Adipocyte (in vitro differentiated cells): ENCODE results near the gene C20orf204.

Experiments
- DNase-seq: peaks from one replicate; pipeline ENCODE4 v3.0.0-alpha.2; 2015; ENCODE audit warnings: low read depth
- H3K27me3 ChIP-seq: replicated peaks from 2 replicates; pipeline ENCODE4 v1.7.0; 2013; ENCODE audit warnings: mild to moderate bottlenecking, low read length, moderate library complexity; ENCODE audit not compliant: control insufficient read depth, insufficient read depth
- H3K36me3 ChIP-seq: 2 replicates; pipeline ENCODE4 v1.7.0; 2013; ENCODE audit warnings: low read length, mild to moderate bottlenecking, moderate library complexity; ENCODE audit not compliant: control insufficient read depth, insufficient read depth, severe bottlenecking
- H3K4me1 ChIP-seq: 2 replicates; pipeline ENCODE4 v1.7.0; 2013; ENCODE audit warnings: mild to moderate bottlenecking, low read length, moderate library complexity; ENCODE audit not compliant: control insufficient read depth, insufficient read depth
- H3K4me3 ChIP-seq: 2 replicates; pipeline ENCODE4 v1.7.0; 2013; ENCODE audit warnings: mild to moderate bottlenecking, low read length, moderate library complexity
- H3K9ac ChIP-seq: 2 replicates; pipeline ENCODE4 v1.7.0; 2013; ENCODE audit warnings: mild to moderate bottlenecking, low read length, moderate library complexity
- H3K9me3 ChIP-seq: 2 replicates; pipeline ENCODE4 v1.7.0; 2013; ENCODE audit warnings: mild to moderate bottlenecking, low read length, moderate library complexity; ENCODE audit not compliant: control insufficient read depth

C20orf204 gene

GRCh38 chr20:64030371-64031134 is 5.4 kb upstream of the C20orf204 start:
- H3K9ac ChIP-seq = no peak overlapping the region
- H3K27me3 ChIP-seq = no peaks in the 10 kb centered on the region
- peaks cover 5% of the 10 kb centered on the region for H3K4me1 ChIP-seq
- DNase-seq = no peak
- H3K36me3 ChIP-seq = peaks cover 80% of the 10 kb centered on the region
- no peaks in the 10 kb centered on the region for H3K9me3 ChIP-seq
- H3K4me3 ChIP-seq = no peak overlapping the region

GRCh38 chr20:64031822-64032314 is 4.1 kb upstream of the C20orf204 start:
- no peak for DNase-seq
- H3K27me3 ChIP-seq = no peaks in the 10 kb centered on the region
- no peak overlapping the region for H3K4me3 ChIP-seq
- H3K9ac ChIP-seq = no peak overlapping the region
- H3K36me3 ChIP-seq = peaks cover 67% of the 10 kb centered on the region
- no peaks in the 10 kb centered on the region for H3K9me3 ChIP-seq
- H3K4me1 ChIP-seq = peaks cover 10% of the 10 kb centered on the region

- peaks cover 56% of the 10 kb centered on the region for H3K36me3 ChIP-seq
- H3K27me3 ChIP-seq = no peaks in the 10 kb centered on the region
- no peak overlapping the region for H3K4me3 ChIP-seq
- H3K9ac ChIP-seq = no peak overlapping the region
- no peak for DNase-seq
- no peaks in the 10 kb centered on the region for H3K9me3 ChIP-seq
- H3K4me1 ChIP-seq = peaks cover 10% of the 10 kb centered on the region
Observed at GRCh38 chr20:64032706-64033624, 3.0 kb upstream of the C20orf204 start.

- H3K27me3 ChIP-seq = no peaks in the 10 kb centered on the region
- H3K4me3 ChIP-seq = no peak overlapping the region
- no peak overlapping the region for H3K9ac ChIP-seq
- no peaks in the 10 kb centered on the region for H3K9me3 ChIP-seq
- H3K36me3 ChIP-seq = peaks cover 45% of the 10 kb centered on the region
- no peak for DNase-seq
- peaks cover 10% of the 10 kb centered on the region for H3K4me1 ChIP-seq
Observed at GRCh38 chr20:64033981-64034493, 1.9 kb upstream of the C20orf204 start.

- no peak for DNase-seq
- H3K9ac ChIP-seq = no peak overlapping the region
- peaks cover 32% of the 10 kb centered on the region for H3K36me3 ChIP-seq
- H3K4me3 ChIP-seq = no peak overlapping the region
- peaks cover 13% of the 10 kb centered on the region for H3K4me1 ChIP-seq
- H3K27me3 ChIP-seq = peaks cover 11% of the 10 kb centered on the region
- no peaks in the 10 kb centered on the region for H3K9me3 ChIP-seq
Observed at GRCh38 chr20:64035066-64035932, 683 bp upstream of the C20orf204 start.

GRCh38 chr20:64036346-64037198 is 590 bp downstream of the C20orf204 start:
- peaks cover 20% of the 10 kb centered on the region for H3K27me3 ChIP-seq
- no peak overlapping the region for H3K9ac ChIP-seq
- H3K4me1 ChIP-seq = peaks cover 13% of the 10 kb centered on the region
- peaks cover 22% of the 10 kb centered on the region for H3K36me3 ChIP-seq
- no peak overlapping the region for H3K4me3 ChIP-seq
- no peak for DNase-seq
- H3K9me3 ChIP-seq = no peaks in the 10 kb centered on the region

- Histone ChIP-seq H3K9ac (no peak overlapping the region), H3K4me3 (no peak overlapping the region), H3K4me1 (peaks cover 13% of the 10 kb centered on the region), H3K36me3 (peaks cover 16% of the 10 kb centered on the region), H3K27me3 (peaks cover 24% of the 10 kb centered on the region), H3K9me3 (no peaks in the 10 kb centered on the region)
- no peak for DNase-seq
Observed at GRCh38 chr20:64037199-64037497, 1.2 kb downstream of the C20orf204 start.

- H3K36me3 ChIP-seq = peaks cover 11% of the 10 kb centered on the region
- DNase-seq = no peak
- no peak overlapping the region for H3K4me3 ChIP-seq
- H3K9me3 ChIP-seq = no peaks in the 10 kb centered on the region
- peaks cover 13% of the 10 kb centered on the region for H3K4me1 ChIP-seq
- peaks cover 26% of the 10 kb centered on the region for H3K27me3 ChIP-seq
- H3K9ac ChIP-seq = no peak overlapping the region
Observed at GRCh38 chr20:64037498-64038213, 1.7 kb downstream of the C20orf204 start.

GRCh38 chr20:64038224-64038564 is 2.2 kb downstream of the C20orf204 start:
- no peak for DNase-seq
- peaks cover 13% of the 10 kb centered on the region for H3K4me1 ChIP-seq
- H3K9me3 ChIP-seq = no peaks in the 10 kb centered on the region
- no peak overlapping the region for H3K4me3 ChIP-seq
- peaks cover 6% of the 10 kb centered on the region for H3K36me3 ChIP-seq
- H3K9ac ChIP-seq = no peak overlapping the region
- H3K27me3 ChIP-seq = peaks cover 26% of the 10 kb centered on the region
